H9 (cell line): ENCODE measurements around the gene PDZK1. TPM values are rescaled to one million over a fixed set of nuclear protein-coding genes. Genes with fewer than 3 reads are reported as not detected.

Experiments used
- DNase-seq: peaks from one replicate; pipeline ENCODE4 v3.0.0-alpha.2; 2017
- H2AFZ ChIP-seq: one replicate; pipeline ENCODE4 v1.6.1; 2013; ENCODE audit warnings: mild to moderate bottlenecking, low read length, control low read depth, moderate library complexity
- H2AK5ac ChIP-seq: 2 replicates; pipeline ENCODE4 v1.6.1; 2013; ENCODE audit warnings: low read length, control low read depth, mixed read lengths; ENCODE audit not compliant: insufficient read length
- H2BK120ac ChIP-seq: one replicate; pipeline ENCODE4 v1.6.1; 2013; ENCODE audit warnings: low read depth, mild to moderate bottlenecking, low read length, control low read depth, inconsistent platforms; ENCODE audit not compliant: poor library complexity, severe bottlenecking
- H2BK12ac ChIP-seq: 2 replicates; pipeline ENCODE4 v1.6.1; 2013; ENCODE audit warnings: low read length, control low read depth, mixed read lengths, low read depth; ENCODE audit not compliant: insufficient read length
- H2BK15ac ChIP-seq: 2 replicates; pipeline ENCODE4 v1.6.1; 2013; ENCODE audit warnings: low read depth, low read length, control low read depth
- H2BK20ac ChIP-seq: one replicate; pipeline ENCODE4 v1.6.1; 2013; ENCODE audit warnings: low read depth, mild to moderate bottlenecking, low read length, control low read depth, inconsistent platforms; ENCODE audit not compliant: poor library complexity, severe bottlenecking
- H2BK5ac ChIP-seq: 2 replicates; pipeline ENCODE4 v1.6.1; 2013; ENCODE audit warnings: low read length, control low read depth, mixed read lengths; ENCODE audit not compliant: insufficient read length
- H3K14ac ChIP-seq: 2 replicates; pipeline ENCODE4 v1.6.1; 2013; ENCODE audit warnings: low read length, control low read depth; ENCODE audit not compliant: insufficient read depth
- H3K18ac ChIP-seq: 2 replicates; pipeline ENCODE4 v1.6.1; 2013; ENCODE audit warnings: low read depth, mild to moderate bottlenecking, mixed read lengths, low read length, control low read depth; ENCODE audit not compliant: insufficient read length
- H3K23ac ChIP-seq: 2 replicates; pipeline ENCODE4 v1.6.1; 2013; ENCODE audit warnings: low read length, control low read depth, mixed read lengths, low read depth; ENCODE audit not compliant: insufficient read length
- H3K23me2 ChIP-seq: 2 replicates; pipeline ENCODE4 v1.6.1; 2013; ENCODE audit warnings: low read depth, mild to moderate bottlenecking, mixed read lengths, low read length, control low read depth; ENCODE audit not compliant: insufficient read length, poor library complexity, severe bottlenecking
- H3K27ac ChIP-seq: 2 replicates; pipeline ENCODE4 v1.5.1; 2013; ENCODE audit warnings: low read length, control low read depth, mixed read lengths, low read depth; ENCODE audit not compliant: insufficient read length
- H3K27me3 ChIP-seq: 2 replicates; pipeline ENCODE4 v1.6.1; 2013; ENCODE audit warnings: low read length, control low read depth, inconsistent platforms; ENCODE audit not compliant: insufficient read depth
- H3K4ac ChIP-seq: 2 replicates; pipeline ENCODE4 v1.6.1; 2013; ENCODE audit warnings: low read depth, mild to moderate bottlenecking, control low read depth, inconsistent platforms, low read length, moderate library complexity
- H3K4me1 ChIP-seq: 2 replicates; pipeline ENCODE4 v1.6.1; 2013; ENCODE audit warnings: low read length, control low read depth, inconsistent platforms; ENCODE audit not compliant: insufficient read depth
- H3K4me2 ChIP-seq: 2 replicates; pipeline ENCODE4 v1.6.1; 2013; ENCODE audit warnings: low read length, control low read depth, mixed read lengths; ENCODE audit not compliant: insufficient read length, insufficient read depth
- H3K56ac ChIP-seq: 2 replicates; pipeline ENCODE4 v1.6.1; 2013; ENCODE audit warnings: low read depth, mild to moderate bottlenecking, mixed read lengths, low read length, control low read depth; ENCODE audit not compliant: insufficient read length
- H3K79me1 ChIP-seq: 2 replicates; pipeline ENCODE4 v1.6.1; 2013; ENCODE audit warnings: low read depth, mild to moderate bottlenecking, moderate library complexity, low read length, control low read depth, inconsistent platforms; ENCODE audit not compliant: insufficient read depth, poor library complexity, severe bottlenecking
- H3K79me2 ChIP-seq: 2 replicates; pipeline ENCODE4 v1.6.1; 2013; ENCODE audit warnings: low read length, control low read depth, inconsistent platforms; ENCODE audit not compliant: insufficient read depth
- H3K9ac ChIP-seq: 2 replicates; pipeline ENCODE4 v1.6.1; 2013; ENCODE audit warnings: low read length, control low read depth, mixed read lengths; ENCODE audit not compliant: insufficient read length; ENCODE audit errors: extremely low read depth
- H3K9me3 ChIP-seq: one replicate; pipeline ENCODE4 v1.6.1; 2013; ENCODE audit warnings: low read depth, low read length, inconsistent platforms; ENCODE audit not compliant: control insufficient read depth
- H3T11ph ChIP-seq: one replicate; pipeline ENCODE4 v1.6.1; 2013; ENCODE audit warnings: mild to moderate bottlenecking, low read length, control low read depth, inconsistent platforms
- H4K20me1 ChIP-seq: one replicate; pipeline ENCODE4 v1.6.1; 2013; ENCODE audit not compliant: control insufficient read depth, insufficient read length, insufficient read depth
- H4K5ac ChIP-seq: 2 replicates; pipeline ENCODE4 v1.6.1; 2013; ENCODE audit warnings: low read depth, mild to moderate bottlenecking, mixed read lengths, low read length, control low read depth; ENCODE audit not compliant: insufficient read length
- H4K8ac ChIP-seq: replicated peaks from 2 replicates; pipeline ENCODE4 v1.6.1; 2013; ENCODE audit warnings: low read length, control low read depth, mixed read lengths, low read depth; ENCODE audit not compliant: insufficient read length
- H4K91ac ChIP-seq: 2 replicates; pipeline ENCODE4 v1.6.1; 2013; ENCODE audit warnings: low read depth, mild to moderate bottlenecking, moderate library complexity, mixed read lengths, low read length, control low read depth; ENCODE audit not compliant: insufficient read length
- H3K27ac Mint-ChIP-seq, 3 experiments: 2 replicates in 2 of 3; 3 replicates in 1 of 3; pipeline ENCODE4 v1.8.0; 2020 to 2021; ENCODE audit warnings: mixed read lengths in 3 of 3, mild to moderate bottlenecking in 1 of 3, moderate library complexity in 1 of 3
- H3K27me3 Mint-ChIP-seq: 2 replicates; pipeline ENCODE4 v1.8.0; 2021; ENCODE audit warnings: low read depth, mild to moderate bottlenecking, moderate library complexity, mixed read lengths
- H3K36me3 Mint-ChIP-seq, 3 experiments: 2 replicates in 2 of 3; 3 replicates in 1 of 3; pipeline ENCODE4 v1.8.0; 2020 to 2021; ENCODE audit warnings: low read depth in 3 of 3, mixed read lengths in 3 of 3; ENCODE audit not compliant: insufficient read depth in 1 of 3
- H3K4me1 Mint-ChIP-seq, 2 experiments: 2 replicates each; pipeline ENCODE4 v1.8.0; 2020; ENCODE audit warnings: mixed read lengths in 2 of 2
- H3K4me3 Mint-ChIP-seq, 2 experiments: 2 replicates in 1 of 2; 3 replicates in 1 of 2; pipeline ENCODE4 v1.8.0; 2020 to 2021; ENCODE audit warnings: mild to moderate bottlenecking in 2 of 2, mixed read lengths in 2 of 2, moderate library complexity in 1 of 2
- H3K9me3 Mint-ChIP-seq, 2 experiments: 2 replicates in 1 of 2; 3 replicates in 1 of 2; pipeline ENCODE4 v1.8.0; 2020; ENCODE audit warnings: mild to moderate bottlenecking in 2 of 2, mixed read lengths in 2 of 2, moderate library complexity in 1 of 2
- CTCF ChIP-seq: fragments of 200-600 bp; sonication (generic); conservative IDR thresholded peaks from 3 replicates; pipeline ENCODE4 v1.8.0; 2021; ENCODE audit warnings: antibody characterized with exemption, mild to moderate bottlenecking
- WGBS: extraction: QIAGEN DNeasy Blood & Tissue Kit; methylation state at CpG from one replicate; pipeline ENCODE4 v1.1.7; 2013; ENCODE audit warnings: missing lambda C conversion rate, low lambda C conversion rate, mixed read lengths; ENCODE audit not compliant: insufficient read length; ENCODE audit errors: extremely low coverage; 5-methylcytosine and 5-hydroxymethylcytosine counted together
- total RNA-seq: library from RNA; stranded (reverse); gene quantifications from 2 replicates; pipeline ENCODE4 v1.2.1, GENCODE V29; 2021

The PDZK1 gene
- total RNA-seq, 1 experiment from 2014 or later = not detected

- peak overlapping the region; percentile 64 to 75 for H3K4me3 Mint-ChIP-seq
- Histone ChIP-seq H3K9ac (no peak overlapping the region), H3K79me1 (no peaks in the 10 kb centered on the region)
Observed at GRCh38 chr1:145720878-145721671, 13.9 kb upstream of the PDZK1 start.

More at GRCh38 chr1:145720878-145721671, 13.9 kb upstream of the PDZK1 start:
- peaks cover 5 to 10% of the 10 kb centered on the region in 2 experiments; a peak in 3 of 4 replicates for H3K4me1 Mint-ChIP-seq
- H3K23me2 ChIP-seq = peaks cover 4% of the 10 kb centered on the region
- H3K79me2 ChIP-seq = no peaks in the 10 kb centered on the region
- H3K27ac ChIP-seq = no peak overlapping the region
- H3K9me3 ChIP-seq = no peaks in the 10 kb centered on the region
- H3T11ph ChIP-seq = no peak overlapping the region
- TF ChIP-seq CTCF = peak; percentile 99
- no peak overlapping the region for H2BK5ac ChIP-seq
- H3K56ac ChIP-seq = no peak overlapping the region
- H3K4ac ChIP-seq = no peak overlapping the region
- H3K4me1 ChIP-seq = no peaks in the 10 kb centered on the region
- H3K36me3 Mint-ChIP-seq = no peaks in the 10 kb centered on the region
- no peak overlapping the region for H2AK5ac ChIP-seq
- no peak overlapping the region for H2BK20ac ChIP-seq
- no peak overlapping the region for H4K8ac ChIP-seq
- peak overlapping the region; percentile 26; the same call in 1 of the 2 replicates for H2BK15ac ChIP-seq
- peak; percentile 83 for DNase-seq
- peaks cover 40% of the 10 kb centered on the region for H3K27me3 Mint-ChIP-seq
- H3K4me2 ChIP-seq = peak overlapping the region; percentile 36
- no peaks in the 10 kb centered on the region for H4K20me1 ChIP-seq
- H2BK12ac ChIP-seq = no peak overlapping the region
- H2AFZ ChIP-seq = no peak overlapping the region
- no peaks in the 10 kb centered on the region for H3K9me3 Mint-ChIP-seq
- H3K23ac ChIP-seq = no peak overlapping the region
- peak overlapping the region; percentile 80 for H3K14ac ChIP-seq
- H3K27ac Mint-ChIP-seq = no peak overlapping the region
- H2BK120ac ChIP-seq = no peak overlapping the region
- no peak overlapping the region for H4K91ac ChIP-seq
- WGBS = no CpG with 5 or more reads among the region's 47 CpGs
- H4K5ac ChIP-seq = no peak overlapping the region
- H3K27me3 ChIP-seq = no peaks in the 10 kb centered on the region
- no peak overlapping the region for H3K18ac ChIP-seq
